Muscle layer of colon (tissue), 2 donors: ENCODE data around the gene CCDC74A.
"Not testable (repeated sequence)": the region's sequence is repeated elsewhere in the genome, so short reads cannot be mapped to it uniquely, and the experiment has no call there.

Experiments used
- H3K27ac ChIP-seq: one replicate; pipeline ENCODE4 v1.7.0; 2013; ENCODE audit warnings: low read depth, mild to moderate bottlenecking, low read length, moderate library complexity
- H3K27me3 ChIP-seq, 2 donors: one replicate each; pipeline ENCODE4 v1.7.0; 2013; ENCODE audit warnings: low read length in 2 of 2, mild to moderate bottlenecking in 2 of 2; ENCODE audit not compliant: insufficient read depth in 2 of 2, control insufficient read depth in 1 of 2
- H3K36me3 ChIP-seq: one replicate; pipeline ENCODE4 v1.7.0; 2013; ENCODE audit warnings: mild to moderate bottlenecking, low read length; ENCODE audit not compliant: insufficient read depth
- H3K4me1 ChIP-seq: one replicate; pipeline ENCODE4 v1.7.0; 2013; ENCODE audit warnings: mild to moderate bottlenecking, low read length; ENCODE audit not compliant: insufficient read depth
- H3K4me3 ChIP-seq, 2 donors: one replicate each; pipeline ENCODE4 v1.7.0; 2013; ENCODE audit warnings: low read length in 2 of 2, low read depth in 1 of 2, mild to moderate bottlenecking in 1 of 2, moderate library complexity in 1 of 2
- H3K9ac ChIP-seq: one replicate; pipeline ENCODE4 v1.7.0; 2013; ENCODE audit warnings: low read length
- H3K9me3 ChIP-seq: one replicate; pipeline ENCODE4 v1.7.0; 2013; ENCODE audit warnings: mild to moderate bottlenecking, low read length
- donor health status: abdominal sarcoma.
- donor health status: Adenocarcinoma of cecum.

The CCDC74A gene

DNA sequence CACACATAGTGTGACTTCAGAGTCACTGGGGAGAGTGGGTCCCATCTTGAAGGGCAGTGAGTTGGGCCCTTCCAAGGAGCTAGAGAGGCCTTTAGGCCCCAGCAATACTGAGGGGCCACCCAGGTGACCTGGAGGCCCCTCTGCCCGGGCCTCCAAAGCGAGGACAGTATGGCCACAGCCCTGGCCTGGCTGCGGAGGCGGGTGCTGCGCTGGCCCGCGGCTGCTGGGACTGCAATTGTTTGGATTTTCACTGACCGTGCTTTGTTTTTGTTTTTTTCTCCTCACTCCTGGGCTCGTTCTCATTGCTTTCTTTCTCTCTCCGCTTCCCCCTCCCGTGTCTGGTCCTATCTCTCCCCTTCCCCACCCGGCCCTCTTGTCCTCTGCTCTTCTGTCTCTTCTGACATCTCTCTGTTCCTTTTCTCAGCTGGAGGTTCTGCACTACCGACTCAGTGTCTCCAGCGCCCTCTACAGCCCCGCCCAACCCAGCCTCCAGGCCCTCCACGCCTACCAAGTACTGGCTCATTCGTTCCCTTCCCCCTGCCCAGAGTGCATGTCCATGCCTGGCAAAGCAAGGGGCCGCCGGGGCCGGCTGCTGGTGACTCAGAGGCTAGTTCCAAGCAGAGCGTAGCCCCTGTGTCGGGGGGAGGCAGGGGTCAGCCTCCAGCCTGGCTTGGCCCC is 16.3 kb upstream of the CCDC74A start:
- peaks cover 16% of the 10 kb centered on the region for H3K36me3 ChIP-seq
- H3K27me3 ChIP-seq, H3K9ac ChIP-seq, H3K4me1 ChIP-seq, H3K27ac ChIP-seq, H3K4me3 ChIP-seq, H3K9me3 ChIP-seq: not testable (repeated sequence)

DNA sequence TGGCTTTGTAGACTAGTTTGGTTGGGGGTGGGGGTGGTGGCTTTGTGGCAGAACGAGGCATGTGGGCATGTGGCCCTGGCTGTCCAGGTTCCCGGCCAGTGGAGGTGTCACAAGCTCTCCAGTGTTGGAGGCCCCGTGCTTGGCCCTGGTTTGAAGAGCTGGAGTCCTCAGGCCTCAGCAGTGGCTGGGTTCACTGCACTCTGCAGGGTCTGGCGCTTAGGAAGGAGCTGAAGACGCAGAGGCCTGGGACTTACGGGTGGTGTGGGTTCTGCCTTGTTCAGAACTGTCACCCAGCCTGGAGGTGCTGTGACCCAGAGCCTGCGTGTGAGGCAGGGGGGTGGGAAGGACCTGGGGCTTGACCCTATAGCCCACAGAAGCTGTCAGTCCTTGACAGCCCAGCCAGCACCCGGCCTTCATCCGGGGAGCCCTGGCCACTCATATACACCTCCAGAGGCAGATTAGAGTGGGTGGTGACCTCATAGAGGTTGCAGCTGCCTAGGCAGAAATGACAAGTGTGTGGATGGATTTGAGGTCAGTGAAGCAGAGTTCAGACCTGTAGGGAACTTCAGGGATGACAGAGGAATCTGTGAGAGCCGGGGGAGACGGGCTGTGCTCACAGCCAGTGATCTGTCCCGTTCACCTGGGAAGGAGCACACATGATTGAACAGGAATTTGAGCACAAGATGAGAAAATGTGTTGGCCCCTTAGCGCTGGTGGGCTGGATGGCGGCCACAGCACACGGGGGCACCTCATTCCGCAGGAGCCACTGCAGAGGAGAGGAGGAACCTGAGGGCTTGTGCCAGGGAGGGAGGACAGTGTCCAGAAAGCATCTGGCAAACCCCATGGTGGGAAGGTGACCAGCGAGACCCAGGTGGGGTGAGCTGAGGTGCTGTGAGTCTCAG is 15.5 kb upstream of the CCDC74A start:
- not testable (repeated sequence) for H3K4me1 ChIP-seq, H3K9me3 ChIP-seq, H3K27me3 ChIP-seq, H3K27ac ChIP-seq, H3K9ac ChIP-seq, H3K4me3 ChIP-seq
- peaks cover 18% of the 10 kb centered on the region for H3K36me3 ChIP-seq

DNA sequence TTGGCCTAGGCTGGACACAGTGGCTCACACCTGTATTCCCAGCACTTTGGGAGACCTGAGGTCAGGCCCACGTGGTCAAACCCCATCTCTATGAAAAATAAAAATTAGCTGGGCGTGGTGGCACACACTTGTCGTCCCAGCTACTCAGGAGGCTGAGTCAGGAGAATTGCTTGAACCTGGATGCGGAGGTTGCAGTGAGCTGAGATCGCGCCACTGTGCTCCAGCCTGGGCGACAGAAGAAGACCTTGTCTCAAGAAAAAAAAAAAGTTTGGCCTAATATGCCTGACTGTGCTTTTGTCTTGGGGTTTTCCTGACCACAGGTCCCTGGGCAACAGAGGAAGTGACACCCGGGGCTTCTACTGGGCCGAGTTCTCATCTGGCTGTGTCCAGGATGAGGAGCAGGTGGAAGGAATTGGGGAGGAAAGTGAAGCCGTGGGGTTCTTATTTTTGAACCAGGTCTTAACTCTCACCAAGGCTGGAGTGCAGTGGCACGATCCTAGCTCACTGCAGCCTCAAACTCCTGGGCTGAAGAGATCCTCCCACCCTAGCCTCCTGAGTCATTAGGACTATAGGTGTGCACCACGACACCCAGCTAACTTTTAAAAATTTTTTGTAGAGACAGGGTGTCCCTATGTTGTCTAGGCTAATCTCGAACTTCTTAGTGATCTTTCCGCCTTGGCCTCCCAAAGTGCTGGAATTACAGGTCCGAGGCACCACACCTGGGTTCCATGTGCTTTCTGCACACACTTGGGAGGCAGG is 13.1 kb upstream of the CCDC74A start:
- not testable (repeated sequence) for H3K27me3 ChIP-seq, H3K9me3 ChIP-seq, H3K9ac ChIP-seq, H3K4me3 ChIP-seq, H3K36me3 ChIP-seq, H3K27ac ChIP-seq, H3K4me1 ChIP-seq

DNA sequence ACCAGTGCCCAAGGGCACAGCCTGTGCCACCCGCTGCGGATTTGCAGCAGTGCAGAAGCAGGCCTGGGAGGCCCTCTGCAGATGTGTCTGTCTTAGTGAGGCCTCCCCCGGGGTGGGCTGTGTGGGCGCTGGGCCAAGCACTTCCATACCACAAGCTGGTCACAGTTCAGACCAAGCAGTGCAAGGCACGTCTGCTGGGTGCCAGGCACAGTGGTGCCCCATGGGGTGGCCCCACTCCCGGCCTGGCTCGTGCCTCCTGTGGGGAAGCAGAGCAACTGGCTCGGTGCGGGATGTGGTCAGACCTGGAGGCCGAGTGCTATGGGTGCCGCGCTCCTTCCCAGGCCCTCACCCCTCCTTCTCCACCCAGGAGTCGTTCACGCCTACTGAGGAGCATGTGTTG is 12.5 kb upstream of the CCDC74A start:
- H3K9ac ChIP-seq, H3K9me3 ChIP-seq, H3K36me3 ChIP-seq, H3K4me3 ChIP-seq, H3K27me3 ChIP-seq, H3K4me1 ChIP-seq, H3K27ac ChIP-seq: not testable (repeated sequence)

DNA sequence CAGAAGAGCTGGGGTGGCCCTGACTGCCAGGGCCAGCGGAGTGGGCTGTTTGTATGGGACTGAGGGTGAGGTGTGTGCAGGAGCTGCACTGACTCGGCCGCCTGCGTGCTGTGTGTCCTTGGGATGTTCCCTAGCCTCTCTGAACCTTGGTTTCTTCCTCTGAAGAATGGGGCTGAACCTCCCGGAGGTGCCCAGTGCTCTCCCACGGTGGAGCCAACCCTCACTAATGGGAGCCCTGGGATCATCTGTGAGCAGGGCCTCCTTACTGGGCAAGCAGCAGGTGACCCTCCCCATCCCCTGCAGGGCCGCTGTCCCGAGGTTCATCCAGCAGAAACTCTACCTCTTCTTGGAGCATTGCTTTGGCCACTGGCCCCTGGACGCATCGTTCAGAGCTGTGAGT is 11.7 kb upstream of the CCDC74A start:
- H3K4me3 ChIP-seq, result no peak overlapping the region
- H3K9ac ChIP-seq, result no peak overlapping the region
- H3K4me1 ChIP-seq, result no peaks in the 10 kb centered on the region
- H3K36me3 ChIP-seq, result peaks cover 4% of the 10 kb centered on the region
- no peaks in the 10 kb centered on the region for H3K27me3 ChIP-seq
- no peak overlapping the region for H3K27ac ChIP-seq
- H3K9me3 ChIP-seq, result no peaks in the 10 kb centered on the region

DNA sequence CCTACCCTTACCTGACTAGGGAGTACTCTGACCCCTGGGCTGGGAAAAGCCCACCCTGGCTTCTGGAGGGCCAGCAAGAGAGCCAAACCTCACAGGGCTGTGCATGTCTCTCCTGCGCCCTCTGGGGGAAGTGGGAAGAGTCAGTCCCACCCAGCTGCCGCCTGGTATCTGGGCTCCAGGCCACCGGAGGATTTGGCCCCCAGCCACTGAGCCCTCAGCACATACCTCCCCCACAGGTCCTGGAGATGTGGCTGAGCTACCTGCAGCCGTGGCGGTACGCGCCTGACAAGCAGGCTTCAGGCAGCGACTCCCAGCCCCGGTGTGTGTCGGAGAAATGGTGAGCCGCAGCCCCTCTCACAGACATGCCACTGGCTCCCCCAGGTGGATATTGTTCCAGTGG is 11.1 kb upstream of the CCDC74A start:
- H3K4me3 ChIP-seq, H3K36me3 ChIP-seq, H3K27me3 ChIP-seq, H3K4me1 ChIP-seq, H3K27ac ChIP-seq, H3K9ac ChIP-seq, H3K9me3 ChIP-seq: not testable (repeated sequence)

DNA sequence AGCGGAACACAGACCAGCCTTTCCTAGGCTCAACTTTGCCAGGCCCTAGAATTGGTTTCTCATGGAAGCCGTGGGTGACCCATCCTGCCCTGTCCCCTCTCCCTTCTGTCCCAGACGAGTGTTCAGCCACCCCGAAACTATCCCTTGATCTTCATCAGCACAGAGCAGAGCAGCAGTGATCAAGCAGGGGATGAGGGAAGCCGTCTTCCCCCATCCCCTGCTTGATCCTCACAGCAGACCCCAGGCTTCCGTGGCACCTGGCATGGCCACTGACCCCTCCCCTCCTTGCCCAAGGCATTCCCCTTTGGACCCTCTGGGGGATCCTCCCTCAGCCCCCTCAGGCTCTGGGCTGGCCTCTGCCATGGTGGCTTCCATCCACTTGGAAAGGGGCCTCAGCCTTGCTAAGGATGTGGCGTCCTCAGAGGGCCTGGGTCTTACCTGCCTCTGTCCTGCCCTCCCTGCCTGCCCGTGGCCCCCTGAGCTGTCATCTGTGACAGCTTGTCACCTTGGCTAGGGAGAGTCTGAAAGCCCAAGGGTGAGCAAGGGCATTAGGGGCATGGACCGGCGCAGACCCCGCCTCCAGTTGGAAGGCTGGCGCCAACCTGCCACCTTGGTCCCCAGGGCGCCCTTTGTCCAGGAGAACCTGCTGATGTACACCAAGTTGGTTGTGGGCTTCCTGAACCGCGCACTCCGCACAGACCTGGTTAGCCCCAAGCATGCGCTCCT is 10.4 kb upstream of the CCDC74A start:
- no peaks in the 10 kb centered on the region for H3K4me1 ChIP-seq
- no peaks in the 10 kb centered on the region for H3K27me3 ChIP-seq
- H3K9ac ChIP-seq, result no peak overlapping the region
- H3K9me3 ChIP-seq, result no peaks in the 10 kb centered on the region
- no peak overlapping the region for H3K4me3 ChIP-seq
- H3K27ac ChIP-seq, result no peak overlapping the region
- peaks cover 4% of the 10 kb centered on the region for H3K36me3 ChIP-seq

DNA sequence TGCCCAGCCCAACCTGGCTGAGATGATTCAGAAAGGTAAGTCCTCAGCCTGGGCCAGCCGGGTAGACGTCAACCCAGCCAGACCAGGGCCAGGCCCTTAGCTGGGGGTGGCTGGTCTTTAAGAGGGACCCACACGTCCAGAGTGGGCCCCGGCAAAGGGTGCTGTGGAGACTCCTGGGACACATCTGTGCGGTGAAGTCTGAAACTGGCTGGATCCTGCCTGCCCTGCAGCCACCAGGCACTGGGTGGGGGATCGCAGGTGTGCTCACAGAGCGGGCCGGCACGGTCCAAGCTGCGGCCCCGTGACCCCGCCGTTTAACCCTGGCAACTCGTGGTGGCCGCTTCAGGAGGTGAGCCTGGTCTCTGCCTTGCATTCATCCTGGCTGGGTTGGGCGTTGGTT is 9.8 kb upstream of the CCDC74A start:
- not testable (repeated sequence) for H3K36me3 ChIP-seq, H3K4me3 ChIP-seq, H3K9ac ChIP-seq, H3K27me3 ChIP-seq, H3K27ac ChIP-seq, H3K9me3 ChIP-seq, H3K4me1 ChIP-seq

DNA sequence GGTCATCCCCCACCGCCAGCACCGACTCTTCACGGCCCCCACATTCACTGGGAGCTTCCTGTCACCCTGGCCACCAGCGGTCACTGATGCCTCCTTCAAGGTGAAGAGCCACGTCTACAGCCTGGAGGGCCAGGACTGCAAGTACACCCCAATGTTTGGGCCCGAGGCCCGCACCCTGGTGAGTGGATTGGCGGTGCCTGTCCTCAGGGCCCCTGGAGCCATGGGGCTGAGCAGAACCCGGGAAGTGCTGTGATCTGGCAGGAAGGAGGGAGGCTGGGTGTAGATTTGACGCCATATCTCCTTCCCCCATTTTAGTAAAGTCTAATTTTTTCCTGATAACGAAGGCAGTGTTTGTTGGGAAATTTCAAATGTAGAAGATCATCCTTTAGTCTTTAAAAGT is 9.2 kb upstream of the CCDC74A start:
- H3K27me3 ChIP-seq, H3K36me3 ChIP-seq, H3K9ac ChIP-seq, H3K9me3 ChIP-seq, H3K27ac ChIP-seq, H3K4me1 ChIP-seq, H3K4me3 ChIP-seq: not testable (repeated sequence)

DNA sequence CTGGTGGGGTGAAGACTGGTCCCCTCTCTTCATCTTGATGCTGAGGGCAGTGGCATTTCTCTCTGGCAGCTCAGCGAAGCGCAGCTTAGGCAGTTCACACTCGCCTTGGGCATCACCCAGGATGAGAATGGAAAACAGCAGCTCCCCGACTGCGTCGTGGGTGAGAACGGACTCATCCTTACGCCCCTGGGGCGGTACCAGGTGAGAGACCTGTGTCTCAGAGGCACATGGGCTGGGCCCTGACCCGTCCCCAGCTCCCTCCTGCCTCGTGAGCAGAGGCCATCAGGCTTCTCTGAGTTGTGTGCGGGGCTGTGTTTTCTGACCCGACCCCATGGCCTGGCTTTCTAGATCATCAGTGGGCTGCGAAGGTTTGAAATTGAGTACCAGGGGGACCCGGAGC is 8.2 kb upstream of the CCDC74A start:
- no peak overlapping the region for H3K27ac ChIP-seq
- peaks cover 4% of the 10 kb centered on the region for H3K36me3 ChIP-seq
- no peak overlapping the region for H3K4me3 ChIP-seq
- no peaks in the 10 kb centered on the region for H3K27me3 ChIP-seq
- no peaks in the 10 kb centered on the region for H3K9me3 ChIP-seq
- H3K4me1 ChIP-seq, result no peaks in the 10 kb centered on the region
- H3K9ac ChIP-seq, result no peak overlapping the region

DNA sequence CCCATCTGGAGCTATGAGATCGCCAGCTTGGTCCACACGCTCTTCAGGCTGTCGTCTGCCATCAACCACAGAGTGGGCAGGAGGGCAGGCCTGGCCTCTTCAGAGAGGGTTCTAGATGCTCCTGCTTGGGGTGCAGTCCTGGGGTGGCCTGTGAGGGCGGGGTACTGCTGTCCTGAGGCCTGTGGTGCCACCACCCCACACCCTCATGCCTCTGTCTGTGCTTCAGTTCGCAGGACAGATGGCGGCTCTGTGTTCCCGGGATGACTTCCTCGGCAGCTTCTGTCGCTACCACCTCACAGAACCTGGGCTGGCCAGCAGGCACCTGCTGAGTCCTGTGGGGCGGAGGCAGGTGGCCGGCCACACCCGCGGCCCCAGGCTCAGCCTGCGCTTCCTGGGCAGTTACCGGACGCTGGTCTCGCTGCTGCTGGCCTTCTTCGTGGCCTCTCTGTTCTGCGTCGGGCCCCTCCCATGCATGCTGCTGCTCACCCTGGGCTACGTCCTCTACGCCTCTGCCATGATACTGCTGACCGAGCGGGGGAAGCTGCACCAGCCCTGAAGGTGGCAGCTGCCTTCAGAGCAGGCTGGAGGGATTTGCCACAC is 7.7 kb upstream of the CCDC74A start:
- H3K27me3 ChIP-seq, H3K9me3 ChIP-seq, H3K36me3 ChIP-seq, H3K4me1 ChIP-seq, H3K27ac ChIP-seq, H3K4me3 ChIP-seq, H3K9ac ChIP-seq: not testable (repeated sequence)
